KMS-11 (cell line): ENCODE data around the gene RBM10.
"Not testable (repeated sequence)": the region's sequence is repeated elsewhere in the genome, so short reads cannot be mapped to it uniquely, and the experiment has no call there.

Experiments used
- H2AFZ ChIP-seq: fragments of 200-600 bp; sonication (generic); 2 replicates; pipeline ENCODE4 v1.6.1; 2016; ENCODE audit warnings: antibody characterized with exemption, mixed run types, low read depth
- H3K27ac ChIP-seq: fragments of 200-600 bp; sonication (generic); 2 replicates; pipeline ENCODE4 v1.6.1; 2016; ENCODE audit warnings: mild to moderate bottlenecking, mixed run types
- H3K27me3 ChIP-seq: fragments of 200-600 bp; sonication (generic); 2 replicates; pipeline ENCODE4 v1.6.1; 2017; ENCODE audit warnings: mild to moderate bottlenecking, low read depth, mixed run types, moderate library complexity; ENCODE audit not compliant: insufficient read depth
- H3K36me3 ChIP-seq: fragments of 200-600 bp; sonication (generic); 2 replicates; pipeline ENCODE4 v1.6.1; 2017; ENCODE audit warnings: mild to moderate bottlenecking, mixed run types; ENCODE audit not compliant: insufficient read depth
- H3K4me1 ChIP-seq: fragments of 200-600 bp; sonication (generic); 2 replicates; pipeline ENCODE4 v1.6.1; 2016; ENCODE audit warnings: mild to moderate bottlenecking, low read depth, mixed run types; ENCODE audit not compliant: poor library complexity, severe bottlenecking
- H3K4me2 ChIP-seq: fragments of 200-600 bp; sonication (generic); 2 replicates; pipeline ENCODE4 v1.7.0; 2016; ENCODE audit warnings: mild to moderate bottlenecking, mixed run types
- H3K4me3 ChIP-seq: fragments of 200-600 bp; sonication (generic); IDR thresholded peaks from 2 replicates; pipeline ENCODE4 v1.6.1; 2017; ENCODE audit warnings: low read depth, low read length, mixed read lengths; ENCODE audit not compliant: insufficient read depth
- H3K79me2 ChIP-seq: fragments of 200-600 bp; sonication (generic); 2 replicates; pipeline ENCODE4 v1.6.1; 2016; ENCODE audit warnings: low read depth, mixed run types; ENCODE audit not compliant: insufficient read depth
- H3K9ac ChIP-seq: fragments of 200-600 bp; sonication (generic); 2 replicates; pipeline ENCODE4 v1.6.1; 2016; ENCODE audit warnings: mild to moderate bottlenecking, mixed run types
- H4K20me1 ChIP-seq: fragments of 200-600 bp; sonication (generic); 2 replicates; pipeline ENCODE4 v1.6.1; 2016; ENCODE audit warnings: mild to moderate bottlenecking, mixed run types; ENCODE audit not compliant: insufficient read depth
- TF ChIP-seq, protein P1 (sequence below): fragments of 200-600 bp; sonication (generic); conservative IDR thresholded peaks from 2 replicates; pipeline ENCODE4 v1.6.1; 2017; ENCODE audit warnings: low read depth, mild to moderate bottlenecking, antibody characterized with exemption, low read length, moderate library complexity, mixed read lengths

Gene RBM10

DNA sequence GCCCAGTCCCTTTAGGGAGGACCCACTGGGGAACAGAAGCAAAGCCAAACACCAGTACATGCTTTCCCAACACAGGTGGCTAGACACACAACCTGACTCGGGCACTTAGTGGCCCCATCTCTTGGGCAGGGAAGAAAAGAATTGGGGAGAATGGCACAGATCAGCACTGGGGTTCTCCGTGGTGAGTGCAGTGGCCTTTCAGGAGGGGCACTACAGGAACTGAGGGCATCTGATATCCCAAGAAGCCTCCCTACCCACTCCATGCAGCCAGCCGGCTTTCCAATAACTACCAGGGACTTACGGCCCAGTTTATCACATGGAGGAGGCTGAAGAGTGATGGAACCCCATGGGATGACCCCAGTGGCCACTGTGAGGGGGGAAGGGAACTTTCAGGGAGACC lies 43.8 kb upstream of the RBM10 start:
- Histone ChIP-seq H3K4me3 (no peak overlapping the region), H3K36me3 (no peaks in the 10 kb centered on the region), H3K27me3 (no peaks in the 10 kb centered on the region), H3K9ac (no peak overlapping the region), H3K27ac (no peak overlapping the region), H4K20me1 (no peaks in the 10 kb centered on the region), H3K79me2 (no peaks in the 10 kb centered on the region), H2AFZ (no peak overlapping the region), H3K4me1 (no peaks in the 10 kb centered on the region), H3K4me2 (no peak overlapping the region)
- TF ChIP-seq, protein P1, sequence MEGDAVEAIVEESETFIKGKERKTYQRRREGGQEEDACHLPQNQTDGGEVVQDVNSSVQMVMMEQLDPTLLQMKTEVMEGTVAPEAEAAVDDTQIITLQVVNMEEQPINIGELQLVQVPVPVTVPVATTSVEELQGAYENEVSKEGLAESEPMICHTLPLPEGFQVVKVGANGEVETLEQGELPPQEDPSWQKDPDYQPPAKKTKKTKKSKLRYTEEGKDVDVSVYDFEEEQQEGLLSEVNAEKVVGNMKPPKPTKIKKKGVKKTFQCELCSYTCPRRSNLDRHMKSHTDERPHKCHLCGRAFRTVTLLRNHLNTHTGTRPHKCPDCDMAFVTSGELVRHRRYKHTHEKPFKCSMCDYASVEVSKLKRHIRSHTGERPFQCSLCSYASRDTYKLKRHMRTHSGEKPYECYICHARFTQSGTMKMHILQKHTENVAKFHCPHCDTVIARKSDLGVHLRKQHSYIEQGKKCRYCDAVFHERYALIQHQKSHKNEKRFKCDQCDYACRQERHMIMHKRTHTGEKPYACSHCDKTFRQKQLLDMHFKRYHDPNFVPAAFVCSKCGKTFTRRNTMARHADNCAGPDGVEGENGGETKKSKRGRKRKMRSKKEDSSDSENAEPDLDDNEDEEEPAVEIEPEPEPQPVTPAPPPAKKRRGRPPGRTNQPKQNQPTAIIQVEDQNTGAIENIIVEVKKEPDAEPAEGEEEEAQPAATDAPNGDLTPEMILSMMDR, result no peak

DNA sequence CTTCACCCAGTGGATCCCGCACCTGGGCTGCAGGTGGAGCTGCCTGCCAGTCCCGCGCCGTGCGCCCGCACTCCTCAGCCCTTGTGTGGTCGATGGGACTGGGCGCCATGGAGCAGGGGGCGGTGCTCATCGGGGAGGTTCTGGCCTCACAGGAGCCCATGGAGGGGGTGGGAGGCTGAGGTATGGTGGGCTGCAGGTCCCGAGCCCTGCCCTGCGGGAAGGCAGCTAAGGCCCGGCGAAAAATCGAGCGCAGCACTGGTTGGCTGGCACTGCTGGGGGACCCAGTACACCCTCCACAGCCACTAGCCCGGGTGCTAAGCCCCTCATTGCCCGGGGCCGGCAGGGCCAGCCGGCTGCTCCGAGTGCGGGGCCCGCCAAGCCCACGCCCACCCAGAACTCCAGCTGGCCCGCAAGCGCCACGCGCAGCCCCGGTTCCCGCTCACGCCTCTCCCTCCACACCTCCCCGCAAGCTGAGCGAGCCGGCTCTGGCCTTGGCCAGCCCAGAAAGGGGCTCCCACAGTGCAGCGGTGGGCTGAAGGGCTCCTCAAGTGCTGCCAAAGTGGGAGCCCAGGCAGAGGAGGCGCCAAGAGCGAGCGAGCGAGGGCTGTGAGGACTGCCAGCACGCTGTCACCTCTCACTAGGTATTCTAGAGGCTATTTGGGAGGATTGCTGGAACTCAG lies 33.9 kb upstream of the RBM10 start:
- H3K4me3 ChIP-seq, H3K4me1 ChIP-seq, H4K20me1 ChIP-seq, H3K27ac ChIP-seq, H3K9ac ChIP-seq, H3K4me2 ChIP-seq, H3K27me3 ChIP-seq, H3K36me3 ChIP-seq, H2AFZ ChIP-seq, H3K79me2 ChIP-seq: not testable (repeated sequence)

DNA sequence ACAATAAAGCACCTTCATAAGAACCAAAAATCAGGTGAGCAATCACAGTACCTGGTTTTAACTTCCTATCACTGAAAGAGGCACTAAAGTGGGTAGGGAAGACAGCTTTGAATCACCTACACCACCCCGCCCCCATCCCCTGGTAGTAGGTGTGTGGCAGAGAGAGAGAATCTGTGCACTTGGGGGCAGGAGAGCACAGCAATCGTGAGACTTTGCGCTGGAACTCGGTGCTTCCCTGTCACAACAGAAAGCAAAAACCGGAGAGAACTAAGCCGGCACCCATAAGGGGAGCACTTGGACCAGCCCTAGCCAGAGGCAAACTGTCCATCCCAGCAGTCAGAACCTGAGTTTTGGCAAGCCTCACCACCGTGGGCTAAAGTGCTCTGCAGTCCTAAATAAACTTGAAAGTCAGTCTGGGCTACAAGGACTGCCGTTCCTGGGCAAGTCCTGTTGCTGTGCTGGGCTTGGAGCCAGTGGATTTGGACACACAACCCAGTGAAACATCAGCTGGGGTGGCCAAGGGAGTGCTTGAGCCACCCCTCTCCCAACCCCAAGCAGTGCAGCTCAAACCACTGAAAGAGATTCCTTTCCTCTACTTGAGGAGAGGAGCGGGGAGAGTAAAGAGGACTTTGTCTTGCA lies 32.6 kb upstream of the RBM10 start:
- TF ChIP-seq, protein P1, result no peak
- H3K36me3 ChIP-seq, result no peaks in the 10 kb centered on the region
- no peak overlapping the region for H2AFZ ChIP-seq
- H3K27ac ChIP-seq, result no peak overlapping the region
- no peaks in the 10 kb centered on the region for H3K79me2 ChIP-seq
- no peaks in the 10 kb centered on the region for H3K27me3 ChIP-seq
- H3K4me2 ChIP-seq, result no peak overlapping the region
- no peaks in the 10 kb centered on the region for H3K4me1 ChIP-seq
- no peaks in the 10 kb centered on the region for H4K20me1 ChIP-seq
- H3K9ac ChIP-seq, result no peak overlapping the region
- no peak overlapping the region for H3K4me3 ChIP-seq

DNA sequence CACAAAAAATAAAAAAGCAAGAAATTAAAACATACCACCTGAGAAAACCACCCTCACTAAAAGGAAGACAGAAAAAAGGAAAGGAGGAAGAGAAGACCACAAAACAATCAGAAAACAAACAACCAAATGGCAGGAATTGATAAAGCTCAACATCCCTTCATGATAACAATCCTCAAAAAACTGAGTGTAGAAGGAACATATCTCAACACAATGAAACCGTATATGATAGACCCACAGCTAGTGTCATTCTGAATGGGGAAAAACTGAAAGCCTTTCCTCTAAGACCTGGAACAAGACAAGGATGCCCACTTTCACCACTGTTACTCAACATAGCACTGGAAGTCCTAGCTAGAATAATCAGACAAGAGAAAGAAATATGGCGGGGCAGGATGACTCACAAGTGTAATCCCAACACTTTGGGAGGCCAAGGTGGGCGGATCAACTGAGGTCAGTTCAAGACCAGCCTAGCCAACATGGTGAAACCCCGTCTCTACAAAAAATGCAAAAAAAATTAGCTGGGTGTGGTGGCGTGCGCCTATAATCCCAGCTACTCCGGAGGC lies 28.4 kb upstream of the RBM10 start:
- not testable (repeated sequence) for H2AFZ ChIP-seq, H3K4me1 ChIP-seq, H4K20me1 ChIP-seq, H3K4me2 ChIP-seq, H3K79me2 ChIP-seq, H3K4me3 ChIP-seq, H3K36me3 ChIP-seq, H3K27me3 ChIP-seq, H3K9ac ChIP-seq, H3K27ac ChIP-seq

DNA sequence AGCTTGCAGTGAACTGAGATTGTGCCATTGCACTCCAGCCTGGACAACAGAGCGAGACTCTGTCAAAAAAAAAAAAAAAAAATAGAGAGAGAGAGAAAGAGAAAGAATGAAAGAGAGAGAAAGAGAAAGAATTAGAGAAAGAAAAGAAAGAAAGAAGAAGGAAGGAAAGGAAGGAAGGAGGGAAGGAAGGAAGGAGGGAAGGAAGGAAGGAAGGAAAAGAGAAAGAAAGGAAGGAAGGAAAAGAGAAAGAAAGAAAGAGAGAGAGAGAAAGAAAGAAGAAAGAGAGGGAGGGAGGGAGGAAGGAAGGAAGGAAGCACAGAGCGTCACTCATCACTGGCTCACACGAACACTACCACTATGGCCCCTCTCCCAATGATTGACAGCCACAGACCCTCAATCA lies 20.6 kb upstream of the RBM10 start:
- not testable (repeated sequence) for H4K20me1 ChIP-seq, H3K27ac ChIP-seq, H3K27me3 ChIP-seq, H3K36me3 ChIP-seq, H3K4me2 ChIP-seq, H3K9ac ChIP-seq, H3K4me3 ChIP-seq, H2AFZ ChIP-seq, H3K4me1 ChIP-seq, H3K79me2 ChIP-seq
